Body of pancreas (tissue), 4 donors: ENCODE data around the gene TFF2. TPM values are rescaled to one million over a fixed set of nuclear protein-coding genes. Genes with fewer than 3 reads are reported as not detected.

Experiments used
- ATAC-seq: fragments of 150-250 bp; one replicate; pipeline ENCODE4 v1.9.1; 2016
- DNase-seq, 4 donors: peaks; one replicate each; pipeline ENCODE4 v3.0.0-alpha.2; 2019
- H3K27ac ChIP-seq, 4 donors: fragments of 200-600 bp; sonication (generic); 1 replicate in 3 of 4; 2 replicates in 1 of 4; pipeline versions ENCODE4 v1.5.1 to v1.6.1; 2016 to 2019; ENCODE audit warnings: mild to moderate bottlenecking in 1 of 4, mixed read lengths in 1 of 4, moderate library complexity in 1 of 4
- H3K27me3 ChIP-seq, 2 donors: fragments of 200-600 bp; sonication (generic); one replicate each; pipeline ENCODE4 v1.6.0; 2016; ENCODE audit warnings: mild to moderate bottlenecking in 1 of 2
- H3K36me3 ChIP-seq, 2 donors: fragments of 200-600 bp; sonication (generic); replicated peaks in 1 of 2; 2 replicates each; pipeline ENCODE4 v1.5.1; 2016; ENCODE audit warnings: low read depth in 2 of 2; ENCODE audit not compliant: insufficient read depth in 1 of 2
- H3K4me1 ChIP-seq: fragments of 200-600 bp; sonication (generic); one replicate; pipeline ENCODE4 v1.6.0; 2016
- H3K4me3 ChIP-seq, 2 donors: fragments of 200-600 bp; sonication (generic); 1 replicate in 1 of 2; 2 replicates in 1 of 2; pipeline ENCODE4 v1.5.1; 2016 to 2019
- H3K9me3 ChIP-seq, 3 donors: fragments of 200-600 bp; sonication (generic); 1 replicate in 2 of 3; 2 replicates in 1 of 3; pipeline ENCODE4 v1.5.1; 2016
- POLR2A ChIP-seq, 3 donors: fragments of 450-650 bp; IDR thresholded peaks; one replicate each; pipeline ENCODE4 v1.6.1; 2016; ENCODE audit warnings: antibody characterized with exemption in 3 of 3, mild to moderate bottlenecking in 2 of 3
- WGBS, 2 donors: methylation state at CpG; one replicate each; pipeline ENCODE4 v1.1.5; 2017; 5-methylcytosine and 5-hydroxymethylcytosine counted together
- intact Hi-C: fragments of 100-400 bp; cut with DNase I; formaldehyde crosslinking; loops from one replicate; pipeline ENCODE4 v1.15.1; 2023
- total RNA-seq, 2 donors: library from RNA; depleted of rRNA; stranded (reverse); fragments of >200 nt; gene quantifications; one replicate each; pipeline ENCODE4 v1.1.0, GENCODE V29; 2016
- TF ChIP-seq, protein P1 (sequence below), 7 experiments: fragments of 450-650 bp in 4 of 7; fragments of 200-600 bp in 3 of 7; sonication (generic) in 3 of 7; IDR thresholded peaks; one replicate each; pipeline ENCODE4 v1.5.1; 2016 to 2019; ENCODE audit warnings: antibody characterized with exemption in 7 of 7

The TFF2 gene
- total RNA-seq, 2 donors from 2014 or later = 1.3 to 9.3 TPM

DNA sequence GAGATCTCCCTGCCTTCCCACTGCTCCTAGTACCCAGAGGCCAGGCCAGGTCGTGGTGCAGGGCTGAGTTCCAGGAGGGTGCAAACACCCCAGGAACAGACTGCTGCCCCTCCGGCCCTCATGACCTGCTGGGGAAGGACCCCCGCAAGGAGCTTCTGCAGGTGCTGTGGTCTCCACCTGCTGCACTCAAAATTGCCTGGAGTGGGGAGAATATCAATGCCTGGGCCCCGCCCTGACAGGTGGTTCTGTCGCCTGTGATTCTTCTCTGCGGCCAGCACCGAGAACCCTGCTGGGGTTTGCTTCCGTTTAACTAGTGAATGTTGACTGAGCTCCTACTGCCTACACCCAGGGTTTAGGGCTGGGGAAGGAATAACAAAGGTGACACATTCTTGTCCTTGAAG is 33.5 kb downstream of the TFF2 start:
- H3K9me3 ChIP-seq = no peaks in the 10 kb centered on the region
- no peak for ATAC-seq
- no peak overlapping the region for H3K4me3 ChIP-seq
- H3K4me1 ChIP-seq = peaks cover 22% of the 10 kb centered on the region
- no peaks in the 10 kb centered on the region for H3K36me3 ChIP-seq
- H3K27me3 ChIP-seq = no peaks in the 10 kb centered on the region
- no peak for TF ChIP-seq POLR2A (IDR thresholded peaks at IDR 0.05)
- TF ChIP-seq, protein P1, sequence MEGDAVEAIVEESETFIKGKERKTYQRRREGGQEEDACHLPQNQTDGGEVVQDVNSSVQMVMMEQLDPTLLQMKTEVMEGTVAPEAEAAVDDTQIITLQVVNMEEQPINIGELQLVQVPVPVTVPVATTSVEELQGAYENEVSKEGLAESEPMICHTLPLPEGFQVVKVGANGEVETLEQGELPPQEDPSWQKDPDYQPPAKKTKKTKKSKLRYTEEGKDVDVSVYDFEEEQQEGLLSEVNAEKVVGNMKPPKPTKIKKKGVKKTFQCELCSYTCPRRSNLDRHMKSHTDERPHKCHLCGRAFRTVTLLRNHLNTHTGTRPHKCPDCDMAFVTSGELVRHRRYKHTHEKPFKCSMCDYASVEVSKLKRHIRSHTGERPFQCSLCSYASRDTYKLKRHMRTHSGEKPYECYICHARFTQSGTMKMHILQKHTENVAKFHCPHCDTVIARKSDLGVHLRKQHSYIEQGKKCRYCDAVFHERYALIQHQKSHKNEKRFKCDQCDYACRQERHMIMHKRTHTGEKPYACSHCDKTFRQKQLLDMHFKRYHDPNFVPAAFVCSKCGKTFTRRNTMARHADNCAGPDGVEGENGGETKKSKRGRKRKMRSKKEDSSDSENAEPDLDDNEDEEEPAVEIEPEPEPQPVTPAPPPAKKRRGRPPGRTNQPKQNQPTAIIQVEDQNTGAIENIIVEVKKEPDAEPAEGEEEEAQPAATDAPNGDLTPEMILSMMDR (IDR thresholded peaks at IDR 0.05) = no peak
- no peak for DNase-seq
- WGBS, 2 donors = 82 to 91% methylated on average over 5 to 8 of the region's 8 CpGs
- no peak overlapping the region for H3K27ac ChIP-seq
- intact Hi-C loops = loop anchor here (10.0 kb wide), 1 partner anchor 127 kb away; no protein-coding TSS in a partner anchor

DNA sequence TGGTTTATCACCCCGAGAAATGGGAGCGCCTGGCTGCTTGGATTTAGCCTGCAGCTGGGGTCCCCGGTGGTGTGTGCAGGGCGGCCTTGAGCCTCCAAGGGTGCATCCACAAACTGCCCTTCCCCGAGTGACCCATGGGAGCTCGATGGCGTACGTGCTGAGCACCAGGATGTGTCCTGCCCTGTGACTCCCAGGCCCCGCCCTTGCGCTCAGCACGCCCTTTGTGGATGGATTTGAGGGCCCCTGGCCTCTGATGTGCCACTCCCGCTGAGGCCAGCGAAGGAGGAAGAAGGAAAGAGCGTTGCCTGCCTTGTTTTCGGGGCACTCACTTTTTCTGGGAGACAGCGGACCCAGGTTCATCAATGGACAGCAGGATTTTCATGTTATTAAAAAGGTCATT is 33.9 kb downstream of the TFF2 start:
- Histone ChIP-seq H3K36me3 (no peaks in the 10 kb centered on the region), H3K27ac (no peak overlapping the region), H3K4me3 (no peak overlapping the region), H3K27me3 (no peaks in the 10 kb centered on the region), H3K4me1 (peaks cover 27% of the 10 kb centered on the region), H3K9me3 (no peaks in the 10 kb centered on the region)
- no peak for ATAC-seq
- 93 to 96% methylated on average over 11 to 16 of the region's 16 CpGs for WGBS, 2 donors
- TF ChIP-seq, protein P1 (IDR thresholded peaks at IDR 0.05) = no peak
- DNase-seq = no peak
- intact Hi-C loops = loop anchor here (10.0 kb wide), 1 partner anchor 128 kb away; no protein-coding TSS in a partner anchor

DNA sequence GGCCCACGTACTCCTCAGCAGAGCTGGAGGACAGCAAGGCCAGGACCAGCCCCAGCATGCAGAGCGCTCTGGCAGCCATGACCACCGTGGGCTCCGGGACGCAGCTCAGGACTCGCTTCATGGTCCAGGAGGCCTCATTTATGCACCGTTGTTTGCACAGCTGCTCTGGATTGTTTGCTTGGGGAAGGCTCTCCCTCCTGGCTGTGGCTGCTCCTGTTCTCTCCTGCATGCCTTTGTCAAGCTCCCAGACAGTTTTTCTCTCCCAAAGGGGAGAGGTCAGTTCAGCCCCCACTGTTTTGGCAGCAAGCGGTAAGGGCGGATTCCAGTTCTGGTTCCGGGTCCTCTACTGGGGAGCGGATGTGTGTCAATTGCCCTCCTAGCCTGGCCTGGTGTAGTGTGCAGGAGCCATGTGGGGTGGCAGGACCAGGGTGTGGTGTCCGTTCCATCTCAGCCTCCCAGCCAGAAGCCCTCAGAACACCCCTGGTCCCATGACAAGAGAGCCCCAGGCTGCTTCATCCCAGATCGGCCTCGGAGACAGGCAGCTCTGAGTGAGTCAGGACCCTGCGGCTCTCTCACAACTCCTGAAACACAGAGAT is 35.4 kb downstream of the TFF2 start, which contains the start of gene TFF3:
Gene TFF3, minus strand, starts transcription at position 114 of the 596 bp plus-strand sequence. Its CDS starts 35 bp downstream, at position 79.
- no peaks in the 10 kb centered on the region for H3K27me3 ChIP-seq
- no peaks in the 10 kb centered on the region for H3K36me3 ChIP-seq
- DNase-seq (peak in 3 of 4 donors; percentile 60 to 75 (median 69)), ATAC-seq (peak; percentile 51)
- intact Hi-C loops = loop anchor here (10.0 kb wide), 1 partner anchor 129 kb away; no protein-coding TSS in a partner anchor
- peaks cover 28% of the 10 kb centered on the region for H3K4me1 ChIP-seq
- TF ChIP-seq, protein P1 (IDR thresholded peaks at IDR 0.05) = no peak
- TF ChIP-seq POLR2A (IDR thresholded peaks at IDR 0.05) = no peak
- no peaks in the 10 kb centered on the region for H3K9me3 ChIP-seq
- no peak within 1 kb of the TSS for H3K4me3 ChIP-seq
- 54 to 59% methylated on average over 11 to 15 of the region's 15 CpGs for WGBS, 2 donors
- peak within 1 kb of the TSS in 1 of 4 donors; percentile 24 for H3K27ac ChIP-seq

DNA sequence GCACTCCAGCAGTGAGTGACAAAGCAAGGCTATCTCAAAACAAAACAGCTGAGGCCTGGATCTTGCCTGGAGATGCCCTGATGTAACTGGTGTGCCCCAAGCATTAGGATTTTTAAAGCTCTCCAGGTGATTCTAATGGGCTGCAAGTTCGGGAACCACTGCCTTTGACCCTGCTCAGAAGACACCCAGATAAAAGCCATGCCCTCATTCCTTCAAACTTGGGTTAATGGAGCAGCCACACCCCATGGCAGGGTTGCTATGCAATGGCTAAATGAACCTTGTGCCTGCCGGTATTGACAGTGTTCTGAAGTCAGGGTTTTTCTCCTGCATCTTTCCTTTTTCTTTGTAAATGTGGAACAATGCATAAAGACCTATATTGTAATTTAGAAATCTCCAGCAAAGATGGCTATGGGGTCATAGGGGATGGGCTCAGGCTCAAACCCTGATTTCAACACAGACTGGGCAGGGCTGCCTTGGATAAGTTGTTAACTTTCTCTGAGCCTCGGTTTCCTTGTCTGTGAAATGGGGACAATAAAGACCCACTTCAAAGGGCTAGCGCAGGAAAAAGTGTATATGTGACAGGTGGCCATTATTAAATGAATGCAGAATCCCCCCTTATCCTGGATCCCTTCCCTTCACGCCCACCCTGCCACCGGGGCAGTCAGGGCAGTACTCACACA is 36.0 kb downstream of the TFF2 start:
- intact Hi-C loops = loop anchor here (10.0 kb wide), 1 partner anchor 130 kb away; no protein-coding TSS in a partner anchor
- H3K9me3 ChIP-seq = no peaks in the 10 kb centered on the region
- DNase-seq (no peak), ATAC-seq (no peak)
- no peak for TF ChIP-seq POLR2A (IDR thresholded peaks at IDR 0.05)
- TF ChIP-seq, protein P1 (IDR thresholded peaks at IDR 0.05) = no peak
- no peaks in the 10 kb centered on the region for H3K27me3 ChIP-seq
- peak overlapping the region in 1 of 4 donors; percentile 24 for H3K27ac ChIP-seq
- H3K36me3 ChIP-seq = no peaks in the 10 kb centered on the region
- peaks cover 29% of the 10 kb centered on the region for H3K4me1 ChIP-seq
- 76 to 84% methylated on average over 6 of the region's 6 CpGs for WGBS, 2 donors
- no peak overlapping the region for H3K4me3 ChIP-seq
